Gastrocnemius medialis (tissue), 4 donors: ENCODE measurements around the gene NUP214. TPM values are rescaled to one million over a fixed set of nuclear protein-coding genes. Genes with fewer than 3 reads are reported as not detected.

Experiments
- ATAC-seq, 2 donors: fragments of 150-250 bp; one replicate each; pipeline ENCODE4 v1.9.1; 2016
- DNase-seq, 2 donors: peaks; one replicate each; pipeline ENCODE4 v3.0.0-alpha.2; 2019
- H3K27ac ChIP-seq, 4 donors: fragments of 200-600 bp; sonication (generic); 1 replicate in 1 of 4; 2 replicates in 3 of 4; pipeline ENCODE4 v1.5.1; 2016 to 2018; ENCODE audit warnings: mild to moderate bottlenecking in 2 of 4, moderate library complexity in 1 of 4
- H3K27me3 ChIP-seq, 3 donors: fragments of 200-600 bp; sonication (generic) in 2 of 3; 1 replicate in 1 of 3; 2 replicates in 2 of 3; pipeline versions ENCODE4 v1.5.1 to v1.6.0; 2016 to 2019; ENCODE audit warnings: mild to moderate bottlenecking in 1 of 3, moderate library complexity in 1 of 3
- H3K36me3 ChIP-seq, 2 donors: fragments of 200-600 bp; sonication (generic) in 1 of 2; one replicate each; pipeline ENCODE4 v1.5.1; 2017 to 2018
- H3K4me1 ChIP-seq, 2 donors: fragments of 200-600 bp; sonication (generic) in 1 of 2; one replicate each; pipeline ENCODE4 v1.5.1; 2016 to 2017; ENCODE audit warnings: mild to moderate bottlenecking in 2 of 2
- H3K4me3 ChIP-seq, 4 donors: fragments of 200-600 bp; sonication (generic) in 3 of 4; 1 replicate in 1 of 4; 2 replicates in 3 of 4; pipeline ENCODE4 v1.5.1; 2016 to 2019; ENCODE audit warnings: mild to moderate bottlenecking in 2 of 4
- H3K9me3 ChIP-seq, 3 donors: fragments of 200-600 bp; sonication (generic) in 2 of 3; 1 replicate in 1 of 3; 2 replicates in 2 of 3; pipeline ENCODE4 v1.5.1; 2016 to 2019
- POLR2A ChIP-seq, 2 donors: fragments of 450-650 bp; IDR thresholded peaks; one replicate each; pipeline ENCODE4 v1.6.1; 2017; ENCODE audit warnings: antibody characterized with exemption in 2 of 2, mild to moderate bottlenecking in 2 of 2, moderate library complexity in 2 of 2
- in situ Hi-C, 4 donors: fragments of 200-750 bp; cut with MboI; loops; one replicate each; pipeline versions ENCODE4 v1.15.0 to v1.8.0; 2017; ENCODE audit warnings: low sequenced_read_pairs in 4 of 4
- intact Hi-C: fragments of 100-400 bp; cut with DNase I; formaldehyde crosslinking; loops from one replicate; pipeline ENCODE4 v1.15.1; 2023; ENCODE audit warnings: low total_unique reads
- total RNA-seq, 4 donors: library from RNA; depleted of rRNA; stranded (reverse); fragments of >200 nt; gene quantifications; one replicate each; pipeline versions ENCODE4 v1.1.0 to v1.2.3, GENCODE V29; 2016
- TF ChIP-seq, protein P1 (sequence below), 5 experiments: fragments of 450-650 bp in 3 of 5; fragments of 200-600 bp in 2 of 5; sonication (generic) in 2 of 5; IDR thresholded peaks in 4 of 5; conservative IDR thresholded peaks in 1 of 5; 1 replicate in 4 of 5; 2 replicates in 1 of 5; pipeline ENCODE4 v1.5.1; 2016 to 2019; ENCODE audit warnings: antibody characterized with exemption in 5 of 5, mild to moderate bottlenecking in 3 of 5, moderate library complexity in 3 of 5

Gene NUP214
- total RNA-seq, 4 donors from 2014 or later = 24.2 to 47.5 (median 29.9) TPM

GRCh38 chr9:131197160-131197911 is 72.0 kb downstream of the NUP214 start:
- in situ Hi-C loops (no loop called here), intact Hi-C loops (no loop called here)
- Histone ChIP-seq H3K9me3 (no peaks in the 10 kb centered on the region), H3K4me1 (no peaks in the 10 kb centered on the region), H3K27ac (no peak overlapping the region), H3K27me3 (no peaks in the 10 kb centered on the region), H3K4me3 (no peak overlapping the region), H3K36me3 (peaks cover 0 to 57% of the 10 kb centered on the region in 2 donors)
- DNase-seq (no peak), ATAC-seq (no peak)
- TF ChIP-seq POLR2A (IDR thresholded peaks at IDR 0.05) = no peak
- TF ChIP-seq, protein P1, sequence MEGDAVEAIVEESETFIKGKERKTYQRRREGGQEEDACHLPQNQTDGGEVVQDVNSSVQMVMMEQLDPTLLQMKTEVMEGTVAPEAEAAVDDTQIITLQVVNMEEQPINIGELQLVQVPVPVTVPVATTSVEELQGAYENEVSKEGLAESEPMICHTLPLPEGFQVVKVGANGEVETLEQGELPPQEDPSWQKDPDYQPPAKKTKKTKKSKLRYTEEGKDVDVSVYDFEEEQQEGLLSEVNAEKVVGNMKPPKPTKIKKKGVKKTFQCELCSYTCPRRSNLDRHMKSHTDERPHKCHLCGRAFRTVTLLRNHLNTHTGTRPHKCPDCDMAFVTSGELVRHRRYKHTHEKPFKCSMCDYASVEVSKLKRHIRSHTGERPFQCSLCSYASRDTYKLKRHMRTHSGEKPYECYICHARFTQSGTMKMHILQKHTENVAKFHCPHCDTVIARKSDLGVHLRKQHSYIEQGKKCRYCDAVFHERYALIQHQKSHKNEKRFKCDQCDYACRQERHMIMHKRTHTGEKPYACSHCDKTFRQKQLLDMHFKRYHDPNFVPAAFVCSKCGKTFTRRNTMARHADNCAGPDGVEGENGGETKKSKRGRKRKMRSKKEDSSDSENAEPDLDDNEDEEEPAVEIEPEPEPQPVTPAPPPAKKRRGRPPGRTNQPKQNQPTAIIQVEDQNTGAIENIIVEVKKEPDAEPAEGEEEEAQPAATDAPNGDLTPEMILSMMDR (IDR thresholded peaks at IDR 0.05 in 4 of 5, conservative IDR thresholded peaks at IDR 0.05 in 1 of 5) = no peak

DNA sequence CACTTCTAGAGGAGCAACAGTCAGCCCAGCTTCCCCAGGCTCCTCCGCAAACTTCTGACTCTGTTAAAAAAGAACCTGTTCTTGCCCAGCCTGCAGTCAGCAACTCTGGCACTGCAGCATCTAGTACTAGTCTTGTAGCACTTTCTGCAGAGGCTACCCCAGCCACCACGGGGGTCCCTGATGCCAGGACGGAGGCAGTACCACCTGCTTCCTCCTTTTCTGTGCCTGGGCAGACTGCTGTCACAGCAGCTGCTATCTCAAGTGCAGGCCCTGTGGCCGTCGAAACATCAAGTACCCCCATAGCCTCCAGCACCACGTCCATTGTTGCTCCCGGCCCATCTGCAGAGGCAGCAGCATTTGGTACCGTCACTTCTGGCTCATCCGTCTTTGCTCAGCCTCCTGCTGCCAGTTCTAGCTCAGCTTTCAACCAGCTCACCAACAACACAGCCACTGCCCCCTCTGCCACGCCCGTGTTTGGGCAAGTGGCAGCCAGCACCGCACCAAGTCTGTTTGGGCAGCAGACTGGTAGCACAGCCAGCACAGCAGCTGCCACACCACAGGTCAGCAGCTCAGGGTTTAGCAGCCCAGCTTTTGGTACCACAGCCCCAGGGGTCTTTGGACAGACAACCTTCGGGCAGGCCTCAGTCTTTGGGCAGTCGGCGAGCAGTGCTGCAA is 72.8 kb downstream of the NUP214 start:
- peaks cover 0 to 62% of the 10 kb centered on the region in 2 donors for H3K36me3 ChIP-seq
- ATAC-seq = peak in 1 of 2 donors; percentile 66
- no peak overlapping the region for H3K4me3 ChIP-seq
- H3K27ac ChIP-seq = no peak overlapping the region
- no peaks in the 10 kb centered on the region for H3K9me3 ChIP-seq
- TF ChIP-seq, protein P1 (IDR thresholded peaks at IDR 0.05 in 4 of 5, conservative IDR thresholded peaks at IDR 0.05 in 1 of 5) = no peak
- no peak for TF ChIP-seq POLR2A (IDR thresholded peaks at IDR 0.05)
- H3K4me1 ChIP-seq = no peaks in the 10 kb centered on the region
- in situ Hi-C loops (no loop called here), intact Hi-C loops (no loop called here)
- no peaks in the 10 kb centered on the region for H3K27me3 ChIP-seq
- DNase-seq = peak in 1 of 2 donors; percentile 23

GRCh38 chr9:131201856-131202255 is 76.5 kb downstream of the NUP214 start:
- ATAC-seq = no peak
- in situ Hi-C loops (no loop called here), intact Hi-C loops (no loop called here)
- H3K36me3 ChIP-seq = peaks cover 0 to 87% of the 10 kb centered on the region in 2 donors
- H3K9me3 ChIP-seq = no peaks in the 10 kb centered on the region
- no peaks in the 10 kb centered on the region for H3K27me3 ChIP-seq
- H3K4me1 ChIP-seq = no peaks in the 10 kb centered on the region
- H3K27ac ChIP-seq = no peak overlapping the region
- DNase-seq = no peak
- H3K4me3 ChIP-seq = no peak overlapping the region
- TF ChIP-seq, protein P1 (IDR thresholded peaks at IDR 0.05 in 4 of 5, conservative IDR thresholded peaks at IDR 0.05 in 1 of 5) = no peak
- TF ChIP-seq POLR2A (IDR thresholded peaks at IDR 0.05) = no peak

DNA sequence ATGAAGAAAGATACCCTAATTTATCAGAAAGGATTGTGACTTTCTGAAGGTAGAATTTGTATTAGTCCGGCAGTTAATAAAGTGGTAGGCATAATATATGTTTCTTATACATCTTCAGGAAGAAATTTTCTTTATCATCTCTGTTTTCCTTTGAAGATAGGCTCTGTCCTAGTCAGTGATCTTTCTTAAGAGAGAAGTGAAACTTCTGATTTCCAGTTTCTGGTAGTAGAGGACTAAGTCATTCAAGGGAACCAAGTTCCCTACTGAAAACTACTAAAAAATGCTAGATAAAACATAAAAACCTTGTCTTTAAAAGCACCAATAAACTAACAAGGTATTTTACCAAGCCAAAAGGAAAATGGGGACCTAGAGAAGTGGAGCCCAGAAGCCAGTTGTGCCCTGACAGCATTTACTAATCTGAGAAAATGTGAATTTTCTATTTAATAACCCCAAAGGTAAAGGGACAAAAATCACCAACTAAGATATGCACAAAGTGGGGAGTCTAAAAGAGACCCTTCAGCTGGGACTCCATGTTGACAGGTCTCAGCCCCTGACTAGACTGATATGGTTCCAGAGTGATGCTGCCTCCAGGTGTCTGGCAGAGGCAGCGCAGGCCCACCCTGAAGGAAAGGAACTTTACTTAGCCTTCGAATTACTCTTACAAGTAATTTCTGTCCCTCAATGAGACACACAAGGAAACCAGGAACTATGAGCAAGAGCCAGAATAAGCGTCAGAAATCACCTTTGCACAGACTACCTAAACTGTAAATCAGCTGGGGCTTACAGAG is 78.2 kb downstream of the NUP214 start:
- in situ Hi-C loops = no loop called here
- no peaks in the 10 kb centered on the region for H3K4me1 ChIP-seq
- DNase-seq = no peak
- no peak for ATAC-seq
- no peaks in the 10 kb centered on the region for H3K27me3 ChIP-seq
- no peaks in the 10 kb centered on the region for H3K9me3 ChIP-seq
- no peak overlapping the region for H3K27ac ChIP-seq
- no peak for TF ChIP-seq POLR2A (IDR thresholded peaks at IDR 0.05)
- TF ChIP-seq, protein P1 (IDR thresholded peaks at IDR 0.05 in 4 of 5, conservative IDR thresholded peaks at IDR 0.05 in 1 of 5) = no peak
- no peak overlapping the region for H3K4me3 ChIP-seq
- H3K36me3 ChIP-seq = peaks cover 0 to 76% of the 10 kb centered on the region in 2 donors
- intact Hi-C loops = no loop called here
